HG03045 (cell line): ENCODE measurements around the gene LINC01488.

Experiments
- ATAC-seq: cut with Tn5 transposase; IDR thresholded peaks from one replicate; pipeline ENCODE4 v1.9.1; 2021; ENCODE audit warnings: mild to moderate bottlenecking, moderate library complexity; ENCODE audit not compliant: unreplicated experiment

The LINC01488 gene

DNA sequence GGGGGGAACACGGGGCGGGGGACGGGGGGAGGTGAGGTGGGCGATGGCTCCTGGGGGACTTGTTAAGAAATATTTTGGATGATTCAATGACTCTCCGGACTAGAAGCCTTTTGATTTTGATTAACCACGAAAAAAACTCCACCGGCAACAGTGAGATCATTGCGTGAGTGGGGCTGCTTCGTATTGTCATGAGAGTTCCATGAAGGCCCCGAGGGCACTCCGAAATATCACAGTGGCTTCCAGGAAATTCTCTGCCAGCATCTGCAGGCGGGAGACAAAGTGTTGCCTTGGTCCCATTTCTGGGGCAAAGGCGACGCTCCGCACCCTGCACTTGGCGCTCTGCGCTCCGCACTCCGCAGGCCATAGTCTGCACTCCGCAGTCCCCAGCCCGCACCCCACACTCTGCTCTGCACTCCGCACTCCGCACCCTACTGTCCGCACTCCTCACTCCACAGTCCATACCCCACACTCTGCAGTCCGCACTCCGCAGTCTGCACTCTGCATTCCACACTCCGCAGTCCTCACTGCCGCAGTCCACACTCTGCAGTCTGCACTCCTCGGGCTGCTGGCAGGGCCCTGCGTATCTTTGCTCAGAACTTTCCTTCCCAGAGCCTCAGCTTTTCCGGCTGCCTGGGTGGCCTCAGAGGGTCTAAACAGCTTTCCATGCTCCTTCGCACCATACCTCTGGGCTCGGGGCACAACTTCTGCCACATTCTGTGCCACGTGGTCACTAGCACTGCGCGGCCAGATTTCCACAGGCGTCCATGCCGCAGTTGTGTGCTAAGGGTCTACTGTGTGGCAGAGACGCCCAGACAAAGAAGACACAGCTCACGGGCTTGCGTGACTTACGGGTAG lies 61.1 kb downstream of the LINC01488 start:
- ATAC-seq = no peak
